Activated CD8-positive, alpha-beta memory T cell treated with anti-CD3 and anti-CD28 coated beads for 1 hour (primary cell): ENCODE data around the gene SPTLC2.
"Not testable (repeated sequence)": the region's sequence is repeated elsewhere in the genome, so short reads cannot be mapped to it uniquely, and the experiment has no call there.

ENCODE experiments used
- DNase-seq, 2 donors: peaks; one replicate each; pipeline ENCODE4 v3.0.0-alpha.2; 2020; ENCODE audit warnings: low read depth in 1 of 2; ENCODE audit errors: extremely low read depth in 1 of 2

The SPTLC2 gene

DNA sequence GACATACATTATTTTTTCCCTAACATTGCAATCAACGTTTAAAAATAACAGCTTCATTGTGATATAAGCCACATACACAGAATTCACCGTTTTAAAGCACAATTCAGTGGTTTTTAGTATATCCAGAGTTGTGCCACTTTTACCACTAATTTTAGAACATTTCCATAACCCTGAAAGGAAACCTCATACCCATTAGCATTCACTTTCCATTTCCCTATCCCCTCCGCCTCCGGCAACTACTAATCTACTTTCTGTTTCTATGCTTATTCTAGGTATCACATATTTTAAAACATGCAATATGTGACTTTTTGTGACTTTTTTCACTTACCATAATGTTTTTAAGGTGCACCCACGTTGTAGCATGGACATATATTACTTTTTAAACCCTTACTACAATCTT lies 62.2 kb downstream of the SPTLC2 start:
- DNase-seq, result no peak

DNA sequence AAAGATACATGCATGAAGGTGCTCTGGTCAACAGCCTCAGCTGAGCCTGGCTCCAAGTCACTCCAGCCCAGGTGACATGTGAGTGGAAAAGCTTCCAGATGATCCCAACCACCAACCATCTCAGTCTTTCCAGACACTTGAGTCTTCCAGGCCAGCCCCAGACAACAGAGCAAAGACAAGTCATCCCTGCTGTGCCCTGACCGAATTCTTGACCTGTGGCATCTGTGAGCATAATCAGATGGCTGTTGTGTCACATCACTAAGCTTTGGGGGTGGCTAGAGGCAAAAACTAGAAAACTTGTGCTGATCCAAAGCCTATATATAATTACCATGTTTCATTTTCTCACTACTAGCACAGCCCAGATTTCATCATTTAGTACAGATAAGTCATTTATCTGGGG lies 67.0 kb downstream of the SPTLC2 start:
- no peak for DNase-seq

DNA sequence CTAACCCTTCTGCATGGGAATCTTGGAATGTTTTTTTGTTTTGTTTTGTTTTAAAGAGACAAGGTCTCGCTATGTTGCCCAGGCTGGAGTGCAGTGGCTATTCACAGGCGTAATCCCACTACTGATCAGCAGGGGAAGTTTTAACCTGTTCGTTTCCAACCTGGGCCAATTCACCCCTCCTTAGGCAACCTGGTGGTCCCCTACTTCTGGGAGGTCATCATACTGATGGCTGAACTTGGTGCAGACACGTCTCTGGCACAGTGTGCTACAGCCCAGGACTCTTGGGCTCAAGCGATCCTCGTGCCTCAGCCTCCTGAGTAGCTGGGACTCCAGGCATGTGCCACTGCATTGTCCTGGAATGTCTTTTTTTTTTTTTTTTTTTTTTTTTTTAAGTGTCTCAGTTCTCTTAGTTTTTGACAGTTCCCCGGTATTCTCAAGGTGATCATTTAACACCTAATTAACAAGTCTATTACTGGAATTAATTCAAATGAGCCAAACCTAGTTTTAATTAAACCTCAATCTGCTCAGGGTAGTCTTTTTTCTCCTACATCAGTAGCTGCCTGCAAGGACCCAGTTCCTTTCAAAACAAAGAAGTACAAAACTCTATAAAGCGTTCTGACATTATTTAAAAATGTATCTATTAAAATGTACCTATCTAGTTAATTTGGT lies 68.8 kb downstream of the SPTLC2 start:
- DNase-seq, result no peak

DNA sequence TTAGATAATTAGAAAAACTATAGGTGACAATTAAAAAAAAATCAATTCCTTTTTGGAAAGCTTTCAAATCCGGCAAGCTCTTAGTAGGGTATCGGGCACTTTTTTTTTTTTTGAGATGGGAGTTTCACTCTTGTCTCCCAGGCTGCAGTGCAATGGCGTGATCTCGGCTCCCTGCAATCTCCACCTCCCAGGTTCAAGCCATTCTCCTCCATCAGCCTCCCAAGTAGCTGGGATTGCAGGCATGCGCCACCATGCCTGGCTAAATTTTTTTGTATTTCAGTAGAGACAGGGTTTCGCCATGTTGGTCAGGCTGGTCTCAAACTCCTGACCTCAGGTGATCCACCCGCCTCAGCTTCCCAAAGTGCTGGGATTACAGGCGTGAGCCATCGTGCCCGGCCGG lies 71.3 kb downstream of the SPTLC2 start:
- not testable (repeated sequence) for DNase-seq

DNA sequence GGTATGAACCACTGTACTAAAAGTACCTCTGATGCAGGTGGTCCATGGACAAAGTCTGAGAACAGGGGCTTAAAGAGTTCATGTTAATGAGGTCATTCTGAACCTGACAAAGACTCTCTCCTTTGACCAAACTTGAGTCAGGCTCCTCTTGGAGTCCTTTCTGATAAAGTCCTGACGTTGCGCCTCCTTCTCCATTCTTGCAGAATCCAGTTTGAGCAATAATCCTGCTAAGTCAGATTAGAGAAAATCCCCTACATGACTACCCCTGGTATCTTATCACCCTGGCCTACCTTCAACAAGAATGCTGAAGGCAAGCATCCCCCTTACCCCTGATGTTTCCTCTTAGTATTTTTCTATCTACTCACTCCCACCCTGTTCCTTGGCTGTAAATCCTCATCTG lies 71.9 kb downstream of the SPTLC2 start:
- DNase-seq, result no peak

DNA sequence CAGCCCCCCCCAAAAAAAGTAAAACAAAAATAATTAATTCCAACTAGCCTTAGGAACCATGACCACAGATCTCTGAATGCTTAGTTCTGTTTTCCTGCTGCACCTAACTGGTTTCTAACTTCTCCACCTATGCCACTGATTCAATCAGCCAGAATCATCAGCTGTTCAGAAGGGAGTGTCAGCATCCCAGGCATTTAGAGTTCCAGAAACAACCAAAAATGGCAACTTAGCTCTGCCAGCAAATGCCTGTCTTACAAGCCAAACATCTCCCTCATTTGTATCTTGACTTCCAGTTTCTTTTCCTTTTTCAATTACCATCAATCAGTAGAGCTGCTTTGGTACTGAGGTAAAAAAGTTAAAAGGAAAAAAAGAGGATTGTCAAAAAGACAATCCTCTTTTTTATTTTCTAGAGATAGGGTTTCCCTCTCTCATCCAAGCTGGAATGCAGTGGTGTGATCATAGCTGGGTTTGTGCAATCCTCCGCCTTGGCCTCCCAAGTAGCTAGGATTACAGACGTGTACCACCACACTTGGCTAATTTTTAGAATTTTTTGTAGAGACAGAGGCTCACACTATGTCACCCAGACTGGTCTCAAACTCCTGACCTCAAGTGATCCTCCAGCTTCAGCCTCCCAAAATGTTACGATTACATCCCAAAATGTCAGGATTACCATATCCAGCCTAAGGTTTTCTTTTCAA lies 72.7 kb downstream of the SPTLC2 start:
- no peak for DNase-seq

DNA sequence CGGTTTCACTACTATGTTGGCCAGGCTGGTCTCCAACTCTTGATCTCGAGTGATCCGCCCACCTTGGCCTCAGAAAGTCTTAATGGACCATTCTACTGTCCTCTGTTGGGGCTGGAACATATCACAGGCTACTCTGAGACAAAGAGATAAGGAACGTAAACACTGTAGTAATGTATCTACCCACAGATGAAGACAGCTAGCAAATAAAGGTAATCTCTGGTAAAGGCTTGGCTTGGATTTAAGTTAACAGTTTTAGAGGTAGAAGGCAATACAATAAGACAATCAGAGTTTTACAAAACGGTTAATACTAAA lies 73.2 kb downstream of the SPTLC2 start:
- DNase-seq, result no peak

DNA sequence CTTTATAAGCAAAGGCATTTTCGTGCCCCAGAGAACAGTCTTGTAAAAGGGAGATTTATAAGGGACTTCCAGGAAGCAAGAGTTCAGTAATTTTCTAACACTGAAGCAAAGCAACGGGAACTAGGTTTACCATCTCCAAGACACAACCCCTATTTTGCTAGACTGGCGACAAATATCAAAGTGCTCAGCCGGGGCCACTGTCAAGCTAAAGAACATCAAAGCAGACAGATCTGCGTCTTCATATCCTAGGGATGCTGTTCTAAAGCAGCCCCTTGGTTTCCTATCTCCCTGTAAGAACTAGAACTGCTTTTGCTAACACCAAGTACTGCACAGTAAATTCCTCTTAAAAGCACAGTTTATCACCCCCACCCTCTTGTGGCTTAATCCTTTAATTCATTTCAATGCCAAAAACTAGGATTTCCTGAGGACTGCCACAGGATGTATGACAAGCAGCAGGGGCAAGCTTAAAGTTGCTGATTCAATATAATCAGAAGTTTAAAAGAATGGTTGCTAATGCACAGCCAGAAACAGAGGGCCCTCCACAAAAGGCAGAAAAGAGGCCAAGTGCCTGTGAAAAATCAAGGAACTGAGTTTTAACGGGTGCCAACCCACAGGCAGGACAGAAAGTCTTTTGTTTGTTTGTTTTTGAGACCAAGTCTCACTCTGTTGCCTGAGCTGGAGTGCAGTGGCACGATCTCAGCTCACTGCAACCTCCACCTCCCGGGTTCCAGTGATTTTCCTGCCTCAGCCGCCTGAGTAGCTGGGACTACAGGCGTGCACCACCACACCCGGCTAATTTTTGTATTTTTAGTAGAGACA lies 73.8 kb downstream of the SPTLC2 start:
- DNase-seq, result no peak

DNA sequence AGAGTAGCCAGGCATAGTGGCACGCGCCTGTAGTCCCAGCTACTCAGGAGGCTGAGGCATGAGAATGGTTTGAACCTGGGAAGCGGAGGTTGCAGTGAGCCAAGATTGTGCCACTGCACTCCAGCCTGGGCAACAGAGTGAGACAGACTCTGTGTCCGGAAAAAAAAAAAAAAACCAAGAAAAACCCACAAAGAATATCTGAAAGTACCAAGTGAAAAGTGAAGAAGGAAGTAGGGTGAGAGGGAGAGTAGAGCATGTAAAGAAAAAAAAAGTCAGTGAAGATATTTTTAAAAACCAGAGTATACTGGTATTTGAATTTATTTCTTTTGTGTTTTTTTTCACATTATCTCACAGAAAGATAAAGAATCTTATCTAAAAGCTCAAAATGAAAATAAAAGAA lies 74.5 kb downstream of the SPTLC2 start:
- DNase-seq, result no peak

DNA sequence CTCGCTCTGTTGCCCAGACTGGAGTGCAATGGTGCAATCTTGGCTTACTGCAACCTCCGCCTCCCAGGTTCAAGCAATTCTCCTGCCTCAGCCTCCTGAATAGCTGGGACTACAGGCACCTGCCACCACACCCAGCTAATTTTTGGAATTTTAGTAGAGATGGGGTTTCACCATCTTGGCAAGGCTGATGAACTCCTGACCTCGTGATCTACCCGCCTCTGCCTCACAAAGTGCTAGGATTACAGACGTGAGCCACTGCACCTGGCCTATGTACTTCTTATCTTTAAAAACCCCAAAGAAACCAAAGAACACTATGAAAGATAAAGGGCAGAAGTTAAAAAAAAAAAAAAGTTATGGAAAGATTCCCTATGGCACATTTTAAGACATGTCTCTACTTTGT lies 79.5 kb downstream of the SPTLC2 start:
- not testable (repeated sequence) for DNase-seq

DNA sequence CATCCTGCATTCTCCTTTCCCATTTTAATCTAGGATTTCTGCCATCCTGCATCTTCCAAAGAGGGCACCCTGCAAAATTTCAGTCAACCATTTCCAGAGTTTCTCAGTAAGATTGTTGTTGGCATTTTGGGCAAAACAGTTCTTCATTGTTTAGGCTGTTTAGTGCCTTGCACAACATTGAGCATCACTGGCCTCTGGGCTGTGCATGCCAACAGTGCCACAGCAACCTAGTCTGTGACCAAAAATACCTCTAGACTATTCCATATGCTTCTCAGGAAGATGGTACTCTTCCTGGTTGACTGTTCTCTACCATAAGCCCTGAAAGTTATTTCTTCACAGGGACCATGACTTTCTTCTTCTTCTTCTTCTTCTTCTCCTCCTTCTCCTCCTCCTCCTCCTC lies 85.4 kb downstream of the SPTLC2 start:
- no peak for DNase-seq

DNA sequence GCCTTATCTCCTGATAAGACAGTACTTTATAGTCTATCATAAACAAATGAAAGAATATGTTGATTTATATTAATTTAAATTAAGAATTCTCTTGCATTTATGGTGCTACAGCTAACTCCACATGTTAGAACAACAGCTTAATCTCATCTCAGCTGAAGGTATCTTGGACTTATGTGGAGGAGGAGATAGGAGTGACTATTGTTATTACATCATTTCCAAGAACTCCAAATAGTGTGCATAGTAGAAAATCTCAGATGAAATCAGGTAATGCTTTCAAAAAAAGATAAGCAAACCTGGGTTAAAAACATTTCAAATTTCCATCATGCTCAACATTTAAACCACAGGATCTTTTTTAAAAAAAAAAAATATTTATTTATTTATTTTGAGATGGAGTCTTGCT lies 86.5 kb downstream of the SPTLC2 start:
- no peak for DNase-seq

DNA sequence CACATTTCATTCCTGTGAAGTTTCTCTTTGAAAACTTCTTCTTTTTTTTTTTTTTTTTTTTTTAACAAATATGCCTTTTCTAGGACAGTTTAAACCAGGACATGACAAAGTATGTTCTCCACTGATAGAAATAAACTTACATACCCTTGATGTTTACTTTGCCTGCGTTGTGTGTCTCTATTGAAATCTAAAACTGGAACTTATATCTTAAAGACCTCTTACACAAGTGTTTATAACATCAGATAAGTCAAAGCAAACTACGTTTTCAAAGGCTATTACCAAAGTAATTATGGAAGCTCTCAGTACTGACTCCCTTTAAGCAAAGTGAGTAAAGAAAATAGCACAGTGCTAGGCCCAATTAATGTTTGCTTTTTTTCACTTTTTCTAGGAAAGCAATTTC lies 87.2 kb downstream of the SPTLC2 start:
- no peak for DNase-seq

DNA sequence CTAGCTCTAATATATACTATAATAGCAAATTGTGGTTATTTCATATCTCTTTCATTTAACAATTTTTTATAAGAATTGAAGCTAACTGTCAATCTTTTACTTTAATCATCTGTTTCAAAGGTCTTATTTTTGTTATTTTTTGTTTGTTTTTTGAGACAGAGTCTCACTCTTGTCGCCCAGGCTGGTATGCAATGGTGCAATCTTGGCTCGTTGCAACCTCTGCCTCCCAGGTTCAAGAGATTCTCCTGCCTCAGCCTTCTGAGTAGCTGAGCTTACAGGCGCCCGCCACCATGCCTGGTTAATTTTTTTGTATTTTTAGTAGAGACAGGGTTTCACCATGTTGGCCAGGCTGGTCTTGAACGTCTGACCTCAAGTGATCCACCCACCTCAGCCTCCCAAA lies 87.7 kb downstream of the SPTLC2 start:
- not testable (repeated sequence) for DNase-seq

DNA sequence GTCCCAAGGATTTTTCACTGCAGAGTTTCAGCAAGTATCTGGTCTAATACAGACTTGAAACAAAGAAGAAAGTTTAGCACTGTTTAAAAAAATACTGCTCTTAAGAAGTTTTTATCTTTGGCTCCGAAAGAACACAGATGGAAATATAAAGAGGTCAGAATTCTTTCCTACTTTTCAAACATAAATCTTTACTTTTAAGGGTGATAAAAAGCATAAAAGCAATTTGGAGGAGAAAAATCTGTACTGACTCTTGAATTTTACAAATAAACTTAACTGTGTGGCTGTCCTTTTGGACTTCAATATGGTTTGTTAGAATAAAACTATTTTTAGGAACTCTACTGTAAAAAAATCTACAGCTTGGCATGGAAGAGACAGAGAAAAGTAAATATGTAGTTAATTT lies 90.2 kb downstream of the SPTLC2 start:
- DNase-seq, result no peak

DNA sequence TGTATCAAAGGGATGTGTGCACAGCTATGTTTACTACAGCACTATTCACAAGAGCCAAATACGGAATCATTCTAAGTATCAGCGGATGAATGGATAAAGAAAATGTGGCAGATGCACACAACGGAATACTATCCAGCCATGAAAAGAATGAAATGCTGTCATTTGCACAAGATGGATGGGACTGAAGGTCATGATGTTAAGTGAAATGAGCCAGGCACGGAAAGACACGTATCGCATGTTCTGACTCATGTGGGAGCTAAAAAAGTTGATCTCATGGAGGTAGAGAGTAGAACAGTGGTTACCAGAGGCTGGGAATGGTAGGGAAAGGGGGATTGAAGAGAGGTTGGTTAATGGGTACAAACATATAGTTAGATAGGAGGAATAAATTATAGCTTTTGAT lies 91.9 kb downstream of the SPTLC2 start:
- DNase-seq, result no peak

DNA sequence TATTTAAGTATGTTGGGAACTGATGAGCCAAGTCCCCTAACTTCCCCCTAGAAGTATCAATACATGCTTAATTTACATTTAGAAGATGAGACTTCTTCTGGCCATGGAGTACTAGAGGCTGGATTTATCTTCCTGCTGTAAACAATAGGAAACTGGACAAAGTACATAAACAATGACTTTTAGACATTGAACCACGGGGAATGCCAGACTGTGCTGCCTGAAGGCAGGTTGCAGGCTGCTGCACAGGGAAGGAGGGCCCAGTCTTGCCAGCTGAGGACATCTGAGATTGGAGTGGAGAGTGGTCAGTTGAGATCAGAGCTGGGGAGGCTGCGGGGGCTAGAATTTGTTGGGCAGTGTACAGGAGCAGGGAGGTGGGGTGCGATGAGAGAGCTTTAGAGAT lies 93.3 kb downstream of the SPTLC2 start:
- no peak for DNase-seq

DNA sequence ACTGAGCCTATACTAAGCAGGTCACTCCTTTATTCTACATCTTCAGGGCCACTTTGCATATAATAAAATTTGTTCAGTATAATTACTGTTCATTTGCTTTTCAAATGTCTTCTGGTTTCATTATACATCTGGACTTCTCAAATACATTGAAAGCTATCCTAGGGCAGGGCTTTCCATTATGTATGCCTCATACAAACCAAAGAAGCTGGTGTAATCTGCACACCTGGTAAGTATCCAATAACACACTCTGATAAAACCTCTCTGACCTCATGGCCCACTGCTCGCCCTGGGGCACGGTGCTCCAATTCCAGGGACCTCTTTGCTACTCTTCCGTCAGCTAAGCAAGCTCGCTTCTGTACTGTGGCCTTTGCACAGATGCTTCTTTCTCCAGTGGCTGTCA lies 95.9 kb downstream of the SPTLC2 start:
- no peak for DNase-seq

DNA sequence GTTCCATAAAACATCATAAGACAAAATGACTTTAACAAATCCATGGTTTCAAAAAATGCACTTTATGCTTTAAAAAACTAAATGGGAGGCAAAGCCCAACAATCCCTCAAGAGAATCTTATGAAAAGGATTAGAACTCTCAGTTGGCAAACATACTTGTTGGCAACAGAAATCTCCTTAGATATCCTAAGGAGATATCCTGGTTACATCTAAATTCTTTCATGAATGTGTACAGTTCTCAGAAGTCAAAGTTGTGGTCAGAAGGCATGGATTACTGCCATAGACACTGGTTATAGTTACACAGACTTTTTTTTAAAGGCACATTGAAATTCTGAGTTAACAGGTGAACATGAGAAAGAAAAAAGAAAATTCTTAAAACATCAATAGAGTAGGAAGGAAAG lies 100.3 kb downstream of the SPTLC2 start:
- no peak for DNase-seq

DNA sequence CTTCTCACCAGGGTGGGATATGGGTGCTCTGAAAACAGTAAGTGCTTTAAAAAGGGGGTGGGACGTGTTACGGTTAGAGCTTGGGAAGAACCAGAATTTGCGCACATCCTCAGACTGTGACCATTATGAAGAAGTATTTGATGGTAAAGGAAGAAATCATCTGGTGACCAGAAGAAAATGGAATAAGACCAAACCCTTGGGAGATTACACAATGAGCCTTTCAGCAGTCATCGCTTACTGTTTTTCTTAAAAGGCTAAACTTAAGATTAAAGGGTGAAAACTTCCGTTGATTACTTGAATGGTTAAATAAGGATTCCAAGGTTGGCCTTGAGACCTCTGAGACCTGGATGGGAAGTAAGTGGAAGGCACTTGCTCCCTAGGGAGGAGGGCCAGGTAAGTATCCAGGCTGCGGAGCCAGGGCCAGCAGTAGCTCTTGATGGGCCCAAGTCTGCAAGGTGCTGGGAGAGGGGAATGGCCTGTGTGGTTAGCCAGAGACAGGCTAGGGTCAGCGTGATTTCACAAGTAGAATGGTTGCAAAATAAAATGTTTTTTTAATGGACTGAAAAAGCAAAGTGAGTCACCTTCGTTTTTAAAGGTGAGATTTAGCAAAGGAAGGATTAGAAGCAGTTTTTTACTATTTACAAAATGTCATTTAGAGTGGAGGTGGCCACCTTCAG lies 104.8 kb downstream of the SPTLC2 start:
- DNase-seq, result no peak

DNA sequence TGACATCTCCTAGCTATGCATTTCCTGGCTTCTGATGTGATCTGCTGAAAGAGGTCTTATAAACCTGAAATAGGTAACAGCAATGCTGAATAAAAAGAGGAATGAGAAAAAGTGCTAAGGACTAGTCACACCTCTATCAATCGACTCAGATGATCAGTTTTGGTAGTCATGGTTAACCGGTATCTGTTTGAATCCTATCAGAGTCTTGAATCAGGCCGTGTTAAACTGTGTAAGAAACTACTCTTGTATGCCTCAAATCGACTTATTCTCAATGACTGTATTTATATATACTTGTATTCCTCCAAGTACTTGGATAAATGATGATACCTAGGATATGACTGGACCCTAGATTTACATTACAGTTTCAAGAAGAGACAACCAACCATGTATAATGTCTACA lies 107.1 kb downstream of the SPTLC2 start:
- DNase-seq, result no peak

DNA sequence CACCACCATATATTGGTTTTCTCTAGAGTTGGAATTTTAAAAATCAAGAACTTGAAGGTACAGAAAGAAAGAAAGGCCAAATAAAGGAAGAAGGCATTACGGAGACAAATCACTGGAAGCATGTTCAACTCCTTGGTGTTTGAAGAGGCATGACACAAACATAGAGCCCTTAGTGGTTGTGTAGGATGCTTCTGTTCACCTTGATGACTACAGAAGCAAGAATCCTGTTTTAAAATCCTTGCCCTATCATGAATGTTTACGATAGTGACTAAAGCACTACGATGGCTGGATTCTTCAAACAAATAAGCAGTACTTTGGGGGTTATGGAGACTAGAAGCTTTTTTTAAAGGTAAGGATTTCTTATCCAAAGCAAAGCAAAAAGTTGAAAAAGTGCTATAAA lies 107.6 kb downstream of the SPTLC2 start:
- no peak for DNase-seq
